ENCODE results near the gene OR2T27.

The OR2T27 gene

DNA sequence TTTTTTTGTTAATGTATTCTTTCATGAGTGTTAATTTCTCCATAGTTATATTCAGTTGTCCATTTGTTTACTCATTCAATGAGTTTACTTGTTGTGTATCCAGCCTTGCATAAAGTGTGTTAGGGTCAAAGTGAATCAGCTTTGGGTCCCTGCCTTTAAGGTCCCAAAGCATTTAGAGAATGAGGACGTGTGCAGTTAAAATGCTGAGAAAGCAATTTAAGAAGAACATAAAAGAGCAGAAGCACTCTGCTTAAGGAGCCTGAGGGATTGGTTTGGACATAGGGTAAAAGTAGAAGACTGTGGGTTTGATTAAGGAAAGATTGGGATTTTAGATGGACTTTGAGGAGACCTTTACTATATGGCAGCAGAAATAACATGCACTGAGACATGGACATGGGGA, 43.8 kb upstream of the OR2T27 start:
- DNase-seq (ENCODE audit: low read depth in 1 of 2, low spot score in 1 of 2) = no peak
- Histone ChIP-seq H3K27me3 (ENCODE audit: insufficient read depth, poor library complexity, severe bottlenecking) (no peaks in the 10 kb centered on the region), H3K4me3 (replicated peaks; ENCODE audit: insufficient read depth, low read length) (no peak overlapping the region), H3K27ac (replicated peaks) (no peak overlapping the region)
- TF ChIP-seq, protein P1, sequence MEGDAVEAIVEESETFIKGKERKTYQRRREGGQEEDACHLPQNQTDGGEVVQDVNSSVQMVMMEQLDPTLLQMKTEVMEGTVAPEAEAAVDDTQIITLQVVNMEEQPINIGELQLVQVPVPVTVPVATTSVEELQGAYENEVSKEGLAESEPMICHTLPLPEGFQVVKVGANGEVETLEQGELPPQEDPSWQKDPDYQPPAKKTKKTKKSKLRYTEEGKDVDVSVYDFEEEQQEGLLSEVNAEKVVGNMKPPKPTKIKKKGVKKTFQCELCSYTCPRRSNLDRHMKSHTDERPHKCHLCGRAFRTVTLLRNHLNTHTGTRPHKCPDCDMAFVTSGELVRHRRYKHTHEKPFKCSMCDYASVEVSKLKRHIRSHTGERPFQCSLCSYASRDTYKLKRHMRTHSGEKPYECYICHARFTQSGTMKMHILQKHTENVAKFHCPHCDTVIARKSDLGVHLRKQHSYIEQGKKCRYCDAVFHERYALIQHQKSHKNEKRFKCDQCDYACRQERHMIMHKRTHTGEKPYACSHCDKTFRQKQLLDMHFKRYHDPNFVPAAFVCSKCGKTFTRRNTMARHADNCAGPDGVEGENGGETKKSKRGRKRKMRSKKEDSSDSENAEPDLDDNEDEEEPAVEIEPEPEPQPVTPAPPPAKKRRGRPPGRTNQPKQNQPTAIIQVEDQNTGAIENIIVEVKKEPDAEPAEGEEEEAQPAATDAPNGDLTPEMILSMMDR (IDR thresholded peaks at IDR 0.05; ENCODE audit: insufficient read depth, low read length) = no peak
- TF ChIP-seq, protein P2, sequence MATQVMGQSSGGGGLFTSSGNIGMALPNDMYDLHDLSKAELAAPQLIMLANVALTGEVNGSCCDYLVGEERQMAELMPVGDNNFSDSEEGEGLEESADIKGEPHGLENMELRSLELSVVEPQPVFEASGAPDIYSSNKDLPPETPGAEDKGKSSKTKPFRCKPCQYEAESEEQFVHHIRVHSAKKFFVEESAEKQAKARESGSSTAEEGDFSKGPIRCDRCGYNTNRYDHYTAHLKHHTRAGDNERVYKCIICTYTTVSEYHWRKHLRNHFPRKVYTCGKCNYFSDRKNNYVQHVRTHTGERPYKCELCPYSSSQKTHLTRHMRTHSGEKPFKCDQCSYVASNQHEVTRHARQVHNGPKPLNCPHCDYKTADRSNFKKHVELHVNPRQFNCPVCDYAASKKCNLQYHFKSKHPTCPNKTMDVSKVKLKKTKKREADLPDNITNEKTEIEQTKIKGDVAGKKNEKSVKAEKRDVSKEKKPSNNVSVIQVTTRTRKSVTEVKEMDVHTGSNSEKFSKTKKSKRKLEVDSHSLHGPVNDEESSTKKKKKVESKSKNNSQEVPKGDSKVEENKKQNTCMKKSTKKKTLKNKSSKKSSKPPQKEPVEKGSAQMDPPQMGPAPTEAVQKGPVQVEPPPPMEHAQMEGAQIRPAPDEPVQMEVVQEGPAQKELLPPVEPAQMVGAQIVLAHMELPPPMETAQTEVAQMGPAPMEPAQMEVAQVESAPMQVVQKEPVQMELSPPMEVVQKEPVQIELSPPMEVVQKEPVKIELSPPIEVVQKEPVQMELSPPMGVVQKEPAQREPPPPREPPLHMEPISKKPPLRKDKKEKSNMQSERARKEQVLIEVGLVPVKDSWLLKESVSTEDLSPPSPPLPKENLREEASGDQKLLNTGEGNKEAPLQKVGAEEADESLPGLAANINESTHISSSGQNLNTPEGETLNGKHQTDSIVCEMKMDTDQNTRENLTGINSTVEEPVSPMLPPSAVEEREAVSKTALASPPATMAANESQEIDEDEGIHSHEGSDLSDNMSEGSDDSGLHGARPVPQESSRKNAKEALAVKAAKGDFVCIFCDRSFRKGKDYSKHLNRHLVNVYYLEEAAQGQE (IDR thresholded peaks at IDR 0.05; ENCODE audit: insufficient replicate concordance, low read depth) = no peak
- TF ChIP-seq GABPA (IDR thresholded peaks at IDR 0.05; ENCODE audit: low read depth) = no peak
- TF ChIP-seq POLR2AphosphoS5 (IDR thresholded peaks at IDR 0.05; ENCODE audit: low read depth) = no peak
- TF ChIP-seq SPI1 (IDR thresholded peaks at IDR 0.05; ENCODE audit: borderline replicate concordance, low read depth) = no peak

DNA sequence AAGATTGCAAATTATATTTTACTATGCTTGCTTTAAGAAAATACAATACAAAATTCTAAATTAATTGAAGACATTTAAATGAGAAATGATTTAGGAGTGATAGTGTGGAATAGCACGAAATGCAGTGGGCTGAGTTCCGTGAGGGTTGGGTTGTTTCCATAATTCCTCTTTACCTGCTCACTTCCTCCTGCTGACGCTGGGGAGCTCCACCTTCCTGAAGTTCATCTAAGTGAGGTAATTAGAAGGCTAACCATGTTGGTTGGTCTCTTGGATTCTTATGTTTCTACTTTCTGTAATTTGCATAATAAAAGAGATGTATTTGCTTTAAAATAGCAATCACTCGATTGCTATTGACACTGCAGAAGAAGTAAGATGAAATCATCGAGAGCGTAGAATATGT, 42.6 kb upstream of the OR2T27 start:
- Histone ChIP-seq H3K27ac (replicated peaks) (no peak overlapping the region), H3K27me3 (ENCODE audit: insufficient read depth, poor library complexity, severe bottlenecking) (no peaks in the 10 kb centered on the region), H3K4me3 (replicated peaks; ENCODE audit: insufficient read depth, low read length) (no peak overlapping the region)
- TF ChIP-seq, protein P1 (IDR thresholded peaks at IDR 0.05; ENCODE audit: insufficient read depth, low read length) = no peak
- TF ChIP-seq GABPA (IDR thresholded peaks at IDR 0.05; ENCODE audit: low read depth) (no peak), SPI1 (IDR thresholded peaks at IDR 0.05; ENCODE audit: borderline replicate concordance, low read depth) (no peak), POLR2AphosphoS5 (IDR thresholded peaks at IDR 0.05; ENCODE audit: low read depth) (no peak)
- TF ChIP-seq, protein P2 (IDR thresholded peaks at IDR 0.05; ENCODE audit: insufficient replicate concordance, low read depth) = no peak
- no peak for DNase-seq (ENCODE audit: low read depth in 1 of 2, low spot score in 1 of 2)

DNA sequence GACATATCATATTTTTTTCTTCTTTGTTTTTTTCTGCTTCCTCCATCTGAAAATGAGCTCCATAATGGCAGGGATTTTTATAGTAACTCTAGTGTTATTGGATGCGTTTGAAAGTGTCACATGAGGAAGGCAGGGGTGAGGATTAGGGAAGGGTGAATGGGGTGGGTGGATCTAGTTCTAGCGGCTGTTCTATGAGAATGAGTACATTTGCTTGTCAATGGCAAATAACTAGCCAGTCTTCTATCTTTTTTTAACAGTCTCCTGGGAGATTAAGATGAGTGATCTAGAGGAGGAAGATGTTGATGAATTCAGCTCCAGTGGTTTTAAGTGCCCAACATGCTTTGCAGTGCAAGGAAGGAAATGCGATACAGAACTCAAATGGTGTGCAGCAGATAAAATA, 41.4 kb upstream of the OR2T27 start:
- no peak for TF ChIP-seq GABPA (IDR thresholded peaks at IDR 0.05; ENCODE audit: low read depth)
- TF ChIP-seq, protein P1 (IDR thresholded peaks at IDR 0.05; ENCODE audit: insufficient read depth, low read length) = no peak
- TF ChIP-seq POLR2AphosphoS5 (IDR thresholded peaks at IDR 0.05; ENCODE audit: low read depth) = no peak
- TF ChIP-seq, protein P2 (IDR thresholded peaks at IDR 0.05; ENCODE audit: insufficient replicate concordance, low read depth) = no peak
- no peak for TF ChIP-seq SPI1 (IDR thresholded peaks at IDR 0.05; ENCODE audit: borderline replicate concordance, low read depth)
- no peaks in the 10 kb centered on the region for H3K27me3 ChIP-seq (ENCODE audit: insufficient read depth, poor library complexity, severe bottlenecking)

More for the DNA sequence above, 41.4 kb upstream of the OR2T27 start:
- DNase-seq (ENCODE audit: low read depth in 1 of 2, low spot score in 1 of 2) = no peak
- Histone ChIP-seq H3K27ac (replicated peaks) (no peak overlapping the region), H3K4me3 (replicated peaks; ENCODE audit: insufficient read depth, low read length) (no peak overlapping the region)
